ENCODE measurements around the gene PDLIM4. TPM values are rescaled to one million over a fixed set of nuclear protein-coding genes. Genes with fewer than 3 reads are reported as not detected.

PDLIM4 gene
- total RNA-seq, 1 experiment from 2014 or later = 7.6 TPM

GRCh38 chr5:132224716-132225115 lies 32.8 kb upstream of the PDLIM4 start:
- no peak overlapping the region for H3T11ph ChIP-seq (ENCODE audit: low read length)
- no peak overlapping the region for H2BK120ac ChIP-seq (ENCODE audit: low read depth, low read length, poor library complexity, severe bottlenecking)
- H2AK5ac ChIP-seq (ENCODE audit: insufficient read length, low read length) = no peak overlapping the region
- no peak overlapping the region for H2BK5ac ChIP-seq (ENCODE audit: insufficient read length, low read length)
- no peak overlapping the region for H4K91ac ChIP-seq (ENCODE audit: insufficient read length, low read depth, low read length)
- H3K23me2 ChIP-seq (ENCODE audit: insufficient read length, low read depth, low read length, poor library complexity, severe bottlenecking) = peaks cover 12% of the 10 kb centered on the region
- H3K56ac ChIP-seq (ENCODE audit: insufficient read length, low read depth, low read length) = no peak overlapping the region
- H3K27me3 ChIP-seq (ENCODE audit: insufficient read depth, low read length) = peaks cover 5% of the 10 kb centered on the region; the same call in 1 of the 2 replicates
- no peaks in the 10 kb centered on the region for H3K79me1 ChIP-seq (ENCODE audit: insufficient read depth, low read depth, low read length, poor library complexity, severe bottlenecking)
- H4K5ac ChIP-seq (ENCODE audit: insufficient read length, low read depth, low read length) = no peak overlapping the region
- no peaks in the 10 kb centered on the region; the same call in 1 of the 2 replicates for H3K4me1 ChIP-seq (ENCODE audit: insufficient read depth, low read length)
- no peaks in the 10 kb centered on the region for H3K9me3 ChIP-seq (ENCODE audit: control insufficient read depth, low read depth, low read length)
- no peaks in the 10 kb centered on the region; a peak in 1 of 7 replicates for H3K36me3 Mint-ChIP-seq (ENCODE audit: insufficient read depth in 1 of 3, low read depth in 3 of 3)
- H4K20me1 ChIP-seq (ENCODE audit: control insufficient read depth, insufficient read depth, insufficient read length) = no peaks in the 10 kb centered on the region
- no peak overlapping the region for H2BK20ac ChIP-seq (ENCODE audit: low read depth, low read length, poor library complexity, severe bottlenecking)
- no peak overlapping the region for H2BK15ac ChIP-seq (ENCODE audit: low read depth, low read length)
- H3K14ac ChIP-seq (ENCODE audit: insufficient read depth, low read length) = no peak overlapping the region
- H3K18ac ChIP-seq (ENCODE audit: insufficient read length, low read depth, low read length) = no peak overlapping the region
- H3K4me1 Mint-ChIP-seq = peaks cover 16 to 25% of the 10 kb centered on the region in 2 experiments
- no peak overlapping the region for H3K4me3 Mint-ChIP-seq
- DNase-seq = no peak
- no peak overlapping the region for H3K4ac ChIP-seq (ENCODE audit: low read depth, low read length)
- WGBS (ENCODE audit: extremely low coverage, insufficient read length, low lambda C conversion rate) = no CpG with 5 or more reads among the region's 1 CpG
- H2AFZ ChIP-seq (ENCODE audit: low read length) = no peak overlapping the region
- no peak overlapping the region for H3K27ac Mint-ChIP-seq
- no peak overlapping the region for H3K23ac ChIP-seq (ENCODE audit: insufficient read length, low read depth, low read length)
- H3K79me2 ChIP-seq (ENCODE audit: insufficient read depth, low read length) = no peaks in the 10 kb centered on the region
- H3K27me3 Mint-ChIP-seq (ENCODE audit: low read depth) = peaks cover 36% of the 10 kb centered on the region
- H3K27ac ChIP-seq (ENCODE audit: insufficient read length, low read depth, low read length) = no peak overlapping the region
- no peak overlapping the region for H3K9ac ChIP-seq (ENCODE audit: extremely low read depth, insufficient read length, low read length)
- no peak for TF ChIP-seq CTCF (conservative IDR thresholded peaks at IDR 0.05)
- H3K4me2 ChIP-seq (ENCODE audit: insufficient read depth, insufficient read length, low read length) = no peak overlapping the region
- H3K9me3 Mint-ChIP-seq = peaks cover 0 to 3% of the 10 kb centered on the region in 2 experiments; a peak in 1 of 5 replicates
- no peak overlapping the region for H4K8ac ChIP-seq (replicated peaks; ENCODE audit: insufficient read length, low read depth, low read length)
- H2BK12ac ChIP-seq (ENCODE audit: insufficient read length, low read depth, low read length) = no peak overlapping the region

Data from H9 (cell line).